NB4 (cell line): ENCODE results near the gene CHAC1.

Experiments
- DNase-seq: peaks from one replicate; pipeline ENCODE4 v3.0.0; 2010; ENCODE audit warnings: low read depth
- H3K4me3 ChIP-seq: one replicate; pipeline ENCODE4 v1.5.1; 2011; ENCODE audit warnings: mild to moderate bottlenecking, low read depth, low read length, moderate library complexity
- CTCF ChIP-seq: IDR thresholded peaks from one replicate; pipeline ENCODE4 v1.5.1; 2012; ENCODE audit warnings: low read depth, low read length
- MAX ChIP-seq: IDR thresholded peaks from 2 replicates; pipeline ENCODE4 v1.6.1; 2011; ENCODE audit warnings: low read depth, low read length
- MYC ChIP-seq: IDR thresholded peaks from 2 replicates; pipeline ENCODE4 v1.6.1; 2011; ENCODE audit warnings: low read depth, low read length
- POLR2A ChIP-seq: IDR thresholded peaks from 2 replicates; pipeline ENCODE4 v1.6.1; 2011; ENCODE audit warnings: mild to moderate bottlenecking; ENCODE audit not compliant: insufficient read length; ENCODE audit errors: extremely low read depth

CHAC1 gene

DNA sequence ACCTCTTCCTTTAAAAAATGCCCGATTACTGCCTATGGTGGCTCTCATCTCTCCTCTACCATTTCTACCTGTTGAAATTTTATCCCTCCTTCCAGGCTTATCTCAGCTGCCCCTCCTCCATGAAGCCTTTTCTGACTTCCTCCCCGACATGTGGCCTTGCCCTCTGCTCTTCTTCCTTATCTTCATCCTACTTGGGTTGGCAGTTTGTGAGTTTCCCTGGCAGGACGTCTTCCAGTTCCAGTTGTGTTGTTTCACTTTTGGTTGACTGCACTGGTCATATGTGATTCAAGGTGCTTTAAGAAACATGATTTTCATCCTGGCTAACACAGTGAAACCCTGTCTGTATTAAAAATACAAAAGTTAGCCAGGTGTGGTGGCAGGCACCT is 19.8 kb upstream of the CHAC1 start:
- H3K4me3 ChIP-seq = no peak overlapping the region
- TF ChIP-seq MYC (peak; percentile 61; the same call in 1 of the 2 replicates), MAX (peak; percentile 44), CTCF (no peak)
- no peak for DNase-seq

- no peak overlapping the region for H3K4me3 ChIP-seq
- DNase-seq = no peak
- TF ChIP-seq POLR2A = no peak
Observed at GRCh38 chr15:40934457-40934856, 18.8 kb upstream of the CHAC1 start.

GRCh38 chr15:40936234-40936708 is 17.0 kb upstream of the CHAC1 start:
- DNase-seq = no peak
- TF ChIP-seq POLR2A (no peak), MAX (no peak), CTCF (no peak), MYC (no peak)
- no peak overlapping the region for H3K4me3 ChIP-seq

DNA sequence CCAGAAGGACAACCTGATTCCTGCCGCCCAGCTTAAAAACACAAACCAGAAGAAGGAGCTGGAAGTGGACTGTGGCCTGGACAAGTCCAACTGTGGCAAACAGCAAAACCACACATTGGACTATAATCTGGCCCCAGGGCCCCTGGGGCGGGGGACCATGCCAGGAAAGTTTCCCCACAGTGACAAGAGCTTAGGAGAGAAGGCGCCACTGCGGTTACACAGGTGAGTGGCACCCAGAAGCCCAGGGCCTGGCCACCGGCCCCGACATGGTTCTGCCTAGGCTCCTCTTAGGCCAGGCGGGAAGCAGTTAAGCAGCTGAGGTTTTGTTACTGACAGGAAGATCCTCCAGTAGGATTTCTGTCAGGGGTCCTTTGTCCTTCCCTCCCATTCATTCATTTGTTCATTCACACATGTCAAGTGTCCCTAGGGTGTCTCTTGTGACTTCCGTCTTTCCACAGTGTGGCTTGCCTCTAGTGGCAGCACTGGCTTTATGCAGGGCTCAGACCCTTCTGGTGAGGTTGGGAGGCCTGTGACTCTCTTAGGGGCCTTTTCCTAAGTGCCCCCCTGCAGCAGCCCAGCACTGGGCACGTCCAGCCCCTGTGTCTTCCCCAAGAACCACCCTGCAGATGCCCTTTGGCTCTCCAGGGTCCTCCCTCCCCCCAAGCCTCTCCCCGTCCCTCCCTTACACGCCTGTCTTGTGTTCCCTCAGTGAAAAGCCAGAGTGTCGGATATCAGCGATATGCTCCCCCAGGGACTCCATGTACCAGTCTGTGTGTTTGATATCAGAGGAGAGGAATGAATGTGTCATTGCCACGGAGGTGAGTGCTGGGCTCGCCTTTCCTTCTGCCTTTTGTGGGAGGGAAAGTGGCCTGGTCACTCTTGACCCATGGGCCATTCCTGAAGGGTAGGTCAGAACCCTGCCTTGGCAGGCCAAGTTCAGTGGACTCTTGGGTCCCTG is 16.3 kb upstream of the CHAC1 start:
- no peak for DNase-seq
- no peak for TF ChIP-seq MYC
- TF ChIP-seq CTCF = no peak
- TF ChIP-seq MAX = no peak
- TF ChIP-seq POLR2A = no peak
- no peak overlapping the region for H3K4me3 ChIP-seq

- TF ChIP-seq POLR2A (no peak), MAX (no peak), CTCF (no peak), MYC (no peak)
- no peak for DNase-seq
- H3K4me3 ChIP-seq = no peak overlapping the region
Observed at GRCh38 chr15:40937762-40938535, 15.3 kb upstream of the CHAC1 start.

DNA sequence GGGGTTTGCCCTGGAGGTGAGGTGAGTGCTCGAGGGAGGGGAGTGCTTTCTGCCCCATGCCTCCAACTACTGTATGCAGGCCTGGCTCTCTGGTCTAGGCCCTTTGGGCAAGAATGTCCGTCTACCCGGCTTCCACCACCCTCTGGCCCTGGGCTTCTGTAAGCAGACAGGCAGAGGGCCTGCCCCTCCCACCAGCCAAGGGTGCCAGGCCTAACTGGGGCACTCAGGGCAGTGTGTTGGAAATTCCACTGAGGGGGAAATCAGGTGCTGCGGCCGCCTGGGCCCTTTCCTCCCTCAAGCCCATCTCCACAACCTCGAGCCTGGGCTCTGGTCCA is 14.8 kb upstream of the CHAC1 start:
- no peak for DNase-seq
- no peak overlapping the region for H3K4me3 ChIP-seq
- TF ChIP-seq MYC (no peak), MAX (no peak), CTCF (no peak), POLR2A (no peak)
